Panc1 (cell line): ENCODE measurements around the gene GALNT13. TPM values are rescaled to one million over a fixed set of nuclear protein-coding genes. Genes with fewer than 3 reads are reported as not detected.

ENCODE experiments used
- ATAC-seq: fragments of 200-7000 bp; cut with Tn5 transposase; 2 replicates; pipeline ENCODE4 v1.9.1; 2020; ENCODE audit warnings: mild to moderate bottlenecking, moderate library complexity
- BruUV-seq: library from RNA; stranded (reverse); fragments of 400-500 nt; replicated peaks from 2 replicates; lab custom pipeline; 2021; lab: Mats Ljungman, UMichigan
- CTCF ChIA-PET: fragments of 300-600 bp; sonication (Branson Sonifier 250); formaldehyde crosslinking; loops from one replicate; lab custom pipeline; 2022; ENCODE audit warnings: antibody characterized with exemption; lab: Charles Lee
- POLR2A ChIA-PET: fragments of 300-600 bp; sonication (Branson Sonifier 250); formaldehyde crosslinking; loops from one replicate; lab custom pipeline; 2022; ENCODE audit warnings: antibody characterized with exemption; lab: Charles Lee
- DNase-seq: peaks from one replicate; pipeline ENCODE4 v3.0.0-alpha.2; 2010; ENCODE audit warnings: low read depth, low spot score
- H3K27ac ChIP-seq: 2 replicates; pipeline ENCODE4 v1.5.1; 2011; ENCODE audit warnings: mild to moderate bottlenecking, low read length, inconsistent platforms
- H3K27me3 ChIP-seq: fragments of 200-500 bp; sonication (Bioruptor generic); 2 replicates; pipeline ENCODE4 v1.6.0; 2014; ENCODE audit warnings: low read length, inconsistent platforms; ENCODE audit not compliant: control insufficient read depth, insufficient read depth
- H3K36me3 ChIP-seq: fragments of 200-500 bp; sonication (Bioruptor generic); 2 replicates; pipeline ENCODE4 v1.5.1; 2014; ENCODE audit warnings: inconsistent platforms, mild to moderate bottlenecking, low read length, moderate library complexity; ENCODE audit not compliant: control insufficient read depth, insufficient read depth
- H3K4me1 ChIP-seq: 2 replicates; pipeline ENCODE4 v1.5.1; 2011; ENCODE audit warnings: inconsistent platforms, mild to moderate bottlenecking, low read length, moderate library complexity; ENCODE audit not compliant: control insufficient read depth, insufficient read depth
- H3K4me3 ChIP-seq, 2 experiments: 2 replicates each; pipeline ENCODE4 v1.5.1; 2011 to 2012; ENCODE audit warnings: low read depth in 2 of 2, low read length in 2 of 2, mild to moderate bottlenecking in 2 of 2, inconsistent platforms in 1 of 2, moderate library complexity in 1 of 2
- H3K9me3 ChIP-seq: fragments of 200-500 bp; sonication (Bioruptor generic); 2 replicates; pipeline ENCODE4 v1.5.1; 2014; ENCODE audit warnings: low read depth, mild to moderate bottlenecking, inconsistent platforms, low read length, moderate library complexity; ENCODE audit not compliant: control insufficient read depth, insufficient read depth
- POLR2AphosphoS5 ChIP-seq: IDR thresholded peaks from 2 replicates; pipeline ENCODE4 v1.6.1; 2012; ENCODE audit warnings: mild to moderate bottlenecking, low read depth, low read length, moderate library complexity
- REST ChIP-seq, 2 experiments: IDR thresholded peaks; 2 replicates each; pipeline ENCODE4 v1.6.1; 2011 to 2012; ENCODE audit warnings: low read depth in 2 of 2, control low read depth in 1 of 2, low read length in 1 of 2, mild to moderate bottlenecking in 1 of 2, moderate library complexity in 1 of 2; ENCODE audit not compliant: insufficient read depth in 1 of 2
- SIN3A ChIP-seq: IDR thresholded peaks from 2 replicates; pipeline ENCODE4 v1.6.1; 2012; ENCODE audit warnings: low read depth, mild to moderate bottlenecking, low read length, moderate library complexity, borderline replicate concordance; ENCODE audit not compliant: insufficient read depth
- TCF7L2 ChIP-seq: IDR thresholded peaks from 2 replicates; pipeline ENCODE4 v1.6.1; 2011; ENCODE audit warnings: mild to moderate bottlenecking, low read depth, low read length, inconsistent platforms
- in situ Hi-C: cut with HindIII; loops from 2 replicates; pipeline ENCODE4 v1.10.0; 2016; ENCODE audit warnings: low sequenced_read_pairs, low pct_unique_long_range_greater_than_20kb
- intact Hi-C: fragments of 100-400 bp; cut with micrococcal nuclease; formaldehyde crosslinking; loops from one replicate; pipeline ENCODE4 v1.10.0; 2022; ENCODE audit not compliant: unreplicated experiment
- total RNA-seq: library from RNA; stranded (reverse); gene quantifications from one replicate; pipeline ENCODE4 v1.2.1, GENCODE V29; 2021; ENCODE audit not compliant: unreplicated experiment
- TF ChIP-seq, protein P1 (sequence below): fragments of 450-650 bp; IDR thresholded peaks from 2 replicates; pipeline ENCODE4 v1.5.1; 2017; ENCODE audit warnings: mild to moderate bottlenecking

Gene GALNT13
- total RNA-seq, 1 experiment from 2014 or later, result not detected

- ChIA-PET POLR2A (interaction anchor here (0.7 kb wide), 1 partner anchor 1114 kb away, joined by 4 read pairs; no protein-coding TSS in a partner anchor), CTCF (no interaction called here)
- DNase-seq, result no peak
- Histone ChIP-seq H3K4me1 (no peaks in the 10 kb centered on the region), H3K9me3 (no peaks in the 10 kb centered on the region), H3K36me3 (no peaks in the 10 kb centered on the region), H3K27me3 (no peaks in the 10 kb centered on the region), H3K27ac (no peak overlapping the region), H3K4me3 (no peak overlapping the region)
- TF ChIP-seq REST (IDR thresholded peaks at IDR 0.05; ENCODE audit: insufficient read depth in 1 of 2, low read depth in 2 of 2, low read length in 1 of 2) (no peak), SIN3A (no peak), POLR2AphosphoS5 (no peak), TCF7L2 (no peak)
- TF ChIP-seq, protein P1, sequence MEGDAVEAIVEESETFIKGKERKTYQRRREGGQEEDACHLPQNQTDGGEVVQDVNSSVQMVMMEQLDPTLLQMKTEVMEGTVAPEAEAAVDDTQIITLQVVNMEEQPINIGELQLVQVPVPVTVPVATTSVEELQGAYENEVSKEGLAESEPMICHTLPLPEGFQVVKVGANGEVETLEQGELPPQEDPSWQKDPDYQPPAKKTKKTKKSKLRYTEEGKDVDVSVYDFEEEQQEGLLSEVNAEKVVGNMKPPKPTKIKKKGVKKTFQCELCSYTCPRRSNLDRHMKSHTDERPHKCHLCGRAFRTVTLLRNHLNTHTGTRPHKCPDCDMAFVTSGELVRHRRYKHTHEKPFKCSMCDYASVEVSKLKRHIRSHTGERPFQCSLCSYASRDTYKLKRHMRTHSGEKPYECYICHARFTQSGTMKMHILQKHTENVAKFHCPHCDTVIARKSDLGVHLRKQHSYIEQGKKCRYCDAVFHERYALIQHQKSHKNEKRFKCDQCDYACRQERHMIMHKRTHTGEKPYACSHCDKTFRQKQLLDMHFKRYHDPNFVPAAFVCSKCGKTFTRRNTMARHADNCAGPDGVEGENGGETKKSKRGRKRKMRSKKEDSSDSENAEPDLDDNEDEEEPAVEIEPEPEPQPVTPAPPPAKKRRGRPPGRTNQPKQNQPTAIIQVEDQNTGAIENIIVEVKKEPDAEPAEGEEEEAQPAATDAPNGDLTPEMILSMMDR, result no peak
- in situ Hi-C loops, result no loop called here
- ATAC-seq, result no peak
- BruUV-seq, result no TSS peak
- intact Hi-C loops, result loop anchor here (10.0 kb wide), 1 partner anchor 772 kb away; no protein-coding TSS in a partner anchor
These were observed 580.7 kb downstream of the GALNT13 start for GRCh38 chr2:154452471-154452870.

DNA sequence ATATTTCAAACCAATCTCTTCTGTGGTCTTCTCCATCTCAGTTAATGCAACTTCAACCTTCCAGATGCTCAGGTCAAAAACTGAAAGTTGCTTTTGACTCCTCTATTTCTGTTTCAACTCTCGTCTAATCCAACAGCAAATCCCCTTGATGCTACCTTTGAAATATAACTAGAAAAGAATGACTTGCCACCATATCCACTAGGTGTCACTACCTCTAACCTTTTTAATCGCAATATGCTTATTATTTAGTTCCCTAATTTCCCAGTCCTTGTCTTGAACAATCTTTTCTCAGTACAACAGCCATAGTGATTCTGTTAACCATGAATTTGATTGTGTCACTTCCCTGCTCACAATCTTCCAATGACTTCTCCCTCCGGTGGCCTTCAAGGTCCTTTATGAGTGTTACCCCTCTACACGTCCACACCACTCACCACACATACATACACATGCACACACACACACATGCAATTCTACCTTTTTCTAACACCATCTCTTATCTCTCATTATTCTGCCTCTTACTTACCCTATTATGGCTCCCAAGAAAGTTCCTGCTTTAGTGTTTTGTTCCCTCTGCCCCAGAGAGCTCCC, 581.3 kb downstream of the GALNT13 start:
- Histone ChIP-seq H3K9me3 (no peaks in the 10 kb centered on the region), H3K27me3 (no peaks in the 10 kb centered on the region), H3K4me1 (no peaks in the 10 kb centered on the region), H3K36me3 (no peaks in the 10 kb centered on the region), H3K4me3 (no peak overlapping the region), H3K27ac (no peak overlapping the region)
- no TSS peak for BruUV-seq
- ChIA-PET POLR2A (no interaction called here), CTCF (no interaction called here)
- ATAC-seq, result no peak
- in situ Hi-C loops, result no loop called here
- TF ChIP-seq, protein P1, result peak; percentile 58
- TF ChIP-seq POLR2AphosphoS5, result no peak
- DNase-seq, result no peak
- intact Hi-C loops, result loop anchor here (10.0 kb wide), 1 partner anchor 772 kb away; no protein-coding TSS in a partner anchor
